Measurements from ENCODE around the gene NHERF2.
A peak's percentile ranks its signal among the peaks of the same experiment; 100 is the strongest.
"Not testable (repeated sequence)": the region's sequence is repeated elsewhere in the genome, so short reads cannot be mapped to it uniquely, and the experiment has no call there.

NHERF2 gene

GRCh38 chr16:2007081-2007836, 19.4 kb upstream of the NHERF2 start:
- DNase-seq = no peak

DNA sequence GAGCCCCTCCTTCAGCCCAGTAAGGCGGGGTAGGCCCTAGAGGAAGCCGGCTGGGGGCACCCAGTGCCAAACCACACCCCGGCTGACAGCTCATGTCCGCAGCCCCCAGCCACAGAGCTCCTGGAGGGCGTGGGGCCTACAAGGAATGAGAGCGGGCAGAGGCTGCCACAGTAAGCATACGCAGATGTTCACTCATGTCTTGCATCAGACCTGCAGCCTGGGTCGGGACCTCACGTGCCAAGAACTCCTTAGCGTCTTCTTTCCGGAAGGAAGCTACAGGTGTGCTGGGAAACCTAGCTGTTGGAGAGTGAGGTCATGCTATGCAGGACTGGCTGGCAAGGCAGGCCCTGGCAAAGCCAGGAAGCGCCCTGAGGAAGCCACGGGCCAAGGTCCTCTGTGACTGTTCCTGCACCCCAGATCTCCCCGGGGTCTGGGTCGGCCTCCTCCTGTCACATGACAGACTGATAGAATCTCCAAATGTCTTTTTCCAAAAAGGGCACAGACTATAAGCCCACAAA, 18.6 kb upstream of the NHERF2 start:
- DNase-seq = peak in 1 of 2 donors; percentile 23

- DNase-seq = peak in 1 of 2 donors; percentile 27
Measured at GRCh38 chr16:2008631-2009163, 18.0 kb upstream of the NHERF2 start.

GRCh38 chr16:2009164-2009711, 17.5 kb upstream of the NHERF2 start:
- DNase-seq = no peak

DNA sequence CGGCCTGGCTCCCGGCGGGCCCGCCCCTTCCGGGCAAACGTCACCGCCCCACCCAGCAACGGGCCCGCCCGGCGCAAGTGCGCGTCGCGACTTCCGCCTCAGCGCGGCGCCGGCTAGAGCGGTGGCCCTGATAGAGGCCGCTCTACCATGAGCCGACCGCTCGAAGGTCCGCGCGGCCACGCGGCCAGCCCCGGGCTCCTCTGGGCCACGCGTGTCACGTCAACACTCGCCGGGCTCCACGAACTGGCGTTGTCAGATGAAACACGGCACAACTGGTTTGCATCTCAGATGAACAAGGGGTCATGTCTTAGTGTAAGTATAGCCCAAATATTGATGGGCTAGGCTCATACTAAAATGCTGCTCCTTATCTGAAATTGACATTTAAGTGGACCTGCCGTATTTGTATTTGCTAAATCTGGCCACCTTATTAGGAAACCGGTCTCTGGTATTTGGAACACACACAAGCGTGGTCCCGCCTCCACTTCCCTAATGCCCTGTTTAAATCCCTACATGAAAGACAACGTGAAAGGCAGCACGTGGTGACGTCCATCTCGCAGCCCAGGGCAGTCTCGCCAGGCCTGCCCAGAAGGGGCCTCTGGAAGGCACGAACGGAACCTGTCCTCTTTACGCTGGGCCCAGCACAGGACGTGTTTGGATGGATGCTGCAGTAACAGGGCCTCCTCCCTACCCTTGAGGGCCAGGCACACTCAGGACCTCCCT, 16.8 kb upstream of the NHERF2 start, which contains the start of gene ZNF598:
TSS of gene ZNF598 (minus strand) at position 31 of the 720 bp plus-strand sequence.
- DNase-seq = peak; percentile 80

- not testable (repeated sequence) for DNase-seq
Measured at GRCh38 chr16:2011726-2012125, 15.0 kb upstream of the NHERF2 start.

- DNase-seq = no peak
Measured at GRCh38 chr16:2013527-2013926, 13.2 kb upstream of the NHERF2 start.

- peak in 1 of 2 donors; percentile 49 for DNase-seq
Measured at GRCh38 chr16:2015117-2015946, 11.4 kb upstream of the NHERF2 start.

GRCh38 chr16:2015947-2016208, 10.8 kb upstream of the NHERF2 start:
- DNase-seq = no peak

GRCh38 chr16:2016407-2016922, 10.2 kb upstream of the NHERF2 start:
- no peak for DNase-seq

DNA sequence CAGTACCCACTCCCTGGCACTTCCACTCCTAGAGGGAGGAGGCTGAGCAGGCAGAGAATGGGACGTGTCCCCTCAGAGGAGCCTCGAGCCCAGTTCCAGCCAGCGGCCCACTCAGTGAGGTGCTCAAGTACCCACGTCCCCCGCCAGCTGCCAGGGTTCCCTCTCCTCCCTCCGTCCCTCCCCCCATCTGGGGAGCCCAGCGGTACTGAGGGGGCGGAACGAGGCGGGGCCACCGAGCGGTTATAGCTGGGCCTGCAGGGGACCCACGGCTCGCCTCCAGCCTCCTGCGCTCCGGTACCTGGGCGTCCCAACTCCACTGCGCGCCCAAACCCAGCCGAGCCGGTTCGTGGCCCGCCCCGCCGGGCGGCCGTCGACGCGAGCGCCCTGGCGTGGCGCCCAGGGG, 7.2 kb upstream of the NHERF2 start, which contains the start of gene NPW:
TSS of gene NPW (plus strand) at position 268 of the 403 bp plus-strand sequence.
- DNase-seq = no peak

- DNase-seq = no peak
Measured at GRCh38 chr16:2019921-2020831, 6.5 kb upstream of the NHERF2 start.

GRCh38 chr16:2022723-2023091, 4.0 kb upstream of the NHERF2 start:
- no peak for DNase-seq

GRCh38 chr16:2023092-2024031, 3.3 kb upstream of the NHERF2 start:
- DNase-seq = peak; percentile 93 to 95

- DNase-seq = no peak
Measured at GRCh38 chr16:2024032-2024420, 2.7 kb upstream of the NHERF2 start.

DNA sequence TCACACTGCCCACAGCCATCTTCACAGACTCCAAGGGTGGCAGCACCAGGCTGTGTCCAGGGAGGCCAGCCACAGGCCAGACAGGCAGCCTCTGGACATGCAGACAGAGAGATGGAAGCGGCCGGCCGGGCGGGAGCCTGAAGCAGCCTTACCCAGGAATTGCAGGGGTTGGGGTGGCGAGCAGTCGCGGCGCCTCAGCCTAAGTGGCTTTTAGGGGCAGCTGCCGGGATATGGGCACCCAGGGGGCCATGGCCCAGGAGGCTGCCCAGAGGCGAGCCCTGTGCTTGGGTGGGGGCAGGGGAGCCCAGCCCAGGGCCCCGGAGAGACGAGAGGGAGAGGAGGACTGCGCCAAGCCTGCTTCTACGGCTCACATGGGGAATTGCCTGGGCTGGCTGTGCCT, 1.5 kb upstream of the NHERF2 start:
- DNase-seq = no peak

GRCh38 chr16:2025878-2026460, 733 bp upstream of the NHERF2 start:
- DNase-seq = no peak

DNA sequence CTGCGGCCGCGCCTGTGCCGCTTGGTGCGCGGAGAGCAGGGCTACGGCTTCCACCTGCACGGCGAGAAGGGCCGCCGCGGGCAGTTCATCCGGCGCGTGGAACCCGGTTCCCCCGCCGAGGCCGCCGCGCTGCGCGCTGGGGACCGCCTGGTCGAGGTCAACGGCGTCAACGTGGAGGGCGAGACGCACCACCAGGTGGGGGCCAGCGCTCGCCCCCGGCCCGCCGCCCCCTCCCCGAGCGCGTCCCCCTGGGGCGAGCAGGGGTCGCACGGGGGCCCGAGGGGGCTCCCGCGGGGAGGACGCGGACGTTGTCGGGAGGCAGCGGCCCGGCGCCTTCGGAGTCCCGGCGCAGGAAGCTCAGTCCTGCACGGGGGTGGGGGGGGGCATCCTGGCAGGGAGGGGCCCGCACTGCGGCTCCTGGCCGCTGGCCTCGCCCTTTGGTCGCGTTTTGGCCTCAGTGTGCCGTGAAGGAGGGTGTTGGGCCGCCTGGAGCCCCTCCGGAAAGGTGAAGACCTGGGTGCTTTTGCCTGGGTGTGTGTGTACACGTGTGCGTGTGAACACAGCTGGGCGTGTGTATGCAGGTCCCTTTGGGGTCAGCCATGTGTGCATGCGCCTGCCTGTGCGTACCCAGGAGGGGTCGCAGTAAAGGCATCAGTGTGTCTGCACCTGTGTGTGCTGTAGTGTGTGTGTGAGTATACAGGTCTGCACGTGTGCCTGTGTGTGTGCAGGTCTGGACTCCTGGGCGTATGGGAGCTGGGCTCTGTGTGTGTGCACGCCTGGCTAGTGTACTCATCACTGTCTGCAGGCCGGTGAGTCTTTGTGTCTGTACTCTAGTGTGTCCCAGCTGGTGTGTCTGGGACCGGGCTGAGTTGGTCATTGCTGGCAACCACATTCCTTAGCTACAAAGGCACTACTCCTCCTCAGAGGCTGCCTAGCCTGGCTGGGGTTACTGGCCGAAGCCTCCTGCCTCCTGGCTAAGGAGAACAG, 615 bp downstream of the NHERF2 start:
- DNase-seq = peak in 1 of 2 donors; percentile 17

GRCh38 chr16:2028146-2028545, 1.4 kb downstream of the NHERF2 start:
- DNase-seq = no peak

All from CD4-positive, alpha-beta T cell treated with Interleukin-4 for 1 hour (primary cell).